Stimulated activated CD8-positive, alpha-beta memory T cell treated with anti-CD3 and anti-CD28 coated beads, Interleukin-4, amount 100 ng/mL, for 1 hour (primary cell): ENCODE results near the gene GCSH.

Experiments used
- DNase-seq, 2 donors: peaks; one replicate each; pipeline ENCODE4 v3.0.0-alpha.2; 2020; ENCODE audit warnings: low read depth in 2 of 2, low spot score in 1 of 2

Gene GCSH

DNA sequence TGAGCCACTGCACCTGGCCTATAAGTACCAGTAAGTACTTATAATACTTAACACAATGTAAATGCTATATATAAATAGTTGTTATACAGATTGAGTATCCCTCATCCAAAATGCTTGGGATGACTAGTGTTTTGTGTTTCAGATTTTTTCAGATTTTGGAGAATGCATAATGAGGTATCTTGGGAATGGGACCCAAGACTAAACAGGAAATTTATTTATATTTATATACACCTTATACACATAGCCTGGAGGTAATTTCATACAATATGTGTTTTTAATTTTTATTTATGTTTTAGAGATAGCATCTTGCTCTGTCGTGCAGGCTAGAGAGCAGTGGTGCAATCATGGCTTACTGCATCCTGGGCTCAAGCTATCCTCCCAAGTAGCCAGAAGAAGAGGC is 9.8 kb upstream of the GCSH start:
- no peak for DNase-seq

GRCh38 chr16:81101702-81102101 is 5.5 kb upstream of the GCSH start:
- DNase-seq, result no peak

- no peak for DNase-seq
These were observed 3.8 kb upstream of the GCSH start for GRCh38 chr16:81099958-81100357.

GRCh38 chr16:81097230-81097629 is 1.0 kb upstream of the GCSH start:
- no peak for DNase-seq

GRCh38 chr16:81096715-81097208 is 567 bp upstream of the GCSH start:
- no peak for DNase-seq

GRCh38 chr16:81095653-81095952 is 592 bp downstream of the GCSH start:
- no peak for DNase-seq

DNA sequence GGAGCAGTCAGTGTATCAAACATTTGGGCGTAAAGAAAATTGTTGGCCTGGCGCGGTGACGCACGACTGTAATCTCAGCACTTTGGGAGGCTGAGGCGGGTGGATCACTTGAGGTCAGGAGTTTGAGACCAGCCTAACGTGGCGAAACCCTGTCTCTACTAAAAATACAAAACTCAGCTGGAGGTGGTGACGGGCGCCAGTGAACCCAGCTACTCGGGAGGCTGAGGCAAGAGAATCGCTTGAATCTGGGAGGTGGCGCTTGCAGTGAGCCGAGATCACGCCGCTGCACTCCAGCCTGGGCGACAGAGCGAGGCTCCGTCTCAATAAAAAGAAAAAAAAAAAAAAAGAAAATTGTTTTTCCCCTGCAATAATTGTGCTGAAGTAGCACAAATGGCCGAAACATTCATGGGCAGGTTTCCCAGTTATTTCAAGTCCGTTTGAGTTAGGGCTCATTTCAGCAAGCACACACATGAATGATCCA is 1.4 kb downstream of the GCSH start:
- DNase-seq, result no peak

- no peak for DNase-seq
These were observed 7.4 kb downstream of the GCSH start for GRCh38 chr16:81088836-81089235.

GRCh38 chr16:81081014-81081413 is 15.2 kb downstream of the GCSH start:
- DNase-seq, result no peak

DNA sequence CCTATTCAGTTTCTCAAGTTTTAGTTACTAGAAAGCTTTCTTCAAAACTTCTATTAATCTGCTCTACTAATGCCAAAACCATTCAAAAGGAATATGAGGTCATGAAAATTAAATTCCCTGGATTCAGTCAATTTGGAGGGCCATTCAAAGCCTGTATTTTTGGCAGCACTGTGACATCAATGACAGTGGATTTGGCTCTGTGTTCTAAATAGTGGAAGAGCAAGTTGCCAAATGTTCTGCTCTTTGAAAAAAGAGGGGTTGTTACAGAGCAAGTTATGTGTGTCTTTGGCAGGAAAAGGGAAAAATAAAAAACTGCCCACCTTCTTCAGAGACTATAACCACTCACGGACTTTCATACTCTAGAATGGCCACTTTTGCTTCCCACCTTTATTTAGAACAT is 16.0 kb downstream of the GCSH start:
- DNase-seq, result no peak

GRCh38 chr16:81077076-81077940 is 18.9 kb downstream of the GCSH start, which contains the start of gene C16orf46:
Gene C16orf46 (minus strand): TSS chr16:81077238. CDS start chr16:81063955, 13,283 bp downstream.
- peak; percentile 93 to 96 for DNase-seq

GRCh38 chr16:81076566-81077075 is 19.6 kb downstream of the GCSH start:
- DNase-seq, result peak; percentile 86 to 93

DNA sequence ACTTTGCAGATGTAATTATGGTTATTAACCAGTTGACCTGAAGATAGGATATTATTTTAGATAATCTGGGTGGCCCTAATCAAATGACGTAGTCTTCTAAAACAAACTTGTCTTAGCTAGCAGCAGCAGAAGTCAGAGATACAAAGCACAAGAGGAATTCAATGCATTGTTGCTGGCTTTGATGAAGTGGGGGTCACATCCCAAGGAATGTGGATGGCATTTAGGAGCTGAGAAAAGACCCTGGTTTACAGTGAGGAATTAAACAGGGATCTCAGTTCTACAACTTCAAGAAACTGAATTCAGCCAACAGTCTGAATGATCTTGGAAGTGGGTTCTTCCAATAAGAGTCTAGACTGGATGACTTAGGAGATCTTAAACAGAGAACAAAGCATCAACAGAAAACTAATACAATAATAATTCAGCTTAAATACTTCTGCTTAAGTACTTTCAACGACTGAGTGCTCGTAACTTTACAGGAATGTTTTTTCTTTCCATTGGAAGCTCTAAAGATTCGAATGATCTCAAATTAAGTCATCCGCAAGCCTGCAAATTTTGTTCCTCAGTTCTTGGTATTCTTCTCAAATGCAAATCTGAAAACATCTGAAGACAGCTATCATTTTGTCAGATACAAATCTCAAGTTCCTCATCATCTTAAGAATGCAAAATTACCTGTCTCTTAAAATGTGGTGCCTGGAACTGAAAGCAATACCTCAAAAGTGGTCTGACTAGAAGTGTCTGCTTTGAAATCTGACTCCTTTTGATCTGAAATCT is 22.4 kb downstream of the GCSH start:
- DNase-seq, result no peak

DNA sequence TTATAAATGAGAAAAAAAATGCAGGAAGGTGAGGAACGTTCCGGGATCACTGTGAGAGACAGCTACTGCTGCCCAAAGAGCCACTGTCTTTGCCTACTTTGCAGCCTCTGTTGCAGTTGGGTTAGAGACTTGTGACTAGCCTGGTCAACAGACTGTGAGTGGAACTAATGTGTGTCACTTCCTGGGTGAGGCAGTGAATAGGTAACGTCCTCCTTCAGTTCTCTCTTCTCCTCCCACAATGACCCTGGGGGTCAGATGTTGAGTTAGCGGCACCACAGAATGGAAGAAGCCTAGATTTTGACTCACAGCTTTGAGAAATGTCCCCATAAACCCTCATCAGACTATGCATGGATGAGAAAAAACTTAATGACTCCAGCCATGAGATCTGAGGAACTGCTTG is 24.4 kb downstream of the GCSH start:
- no peak for DNase-seq

- DNase-seq, result no peak
These were observed 25.2 kb downstream of the GCSH start for GRCh38 chr16:81070979-81071378.

GRCh38 chr16:81069063-81069462 is 27.1 kb downstream of the GCSH start:
- no peak for DNase-seq

- DNase-seq, result no peak
These were observed 29.0 kb downstream of the GCSH start for GRCh38 chr16:81067166-81067565.

- no peak for DNase-seq
These were observed 29.5 kb downstream of the GCSH start for GRCh38 chr16:81066681-81067080.

DNA sequence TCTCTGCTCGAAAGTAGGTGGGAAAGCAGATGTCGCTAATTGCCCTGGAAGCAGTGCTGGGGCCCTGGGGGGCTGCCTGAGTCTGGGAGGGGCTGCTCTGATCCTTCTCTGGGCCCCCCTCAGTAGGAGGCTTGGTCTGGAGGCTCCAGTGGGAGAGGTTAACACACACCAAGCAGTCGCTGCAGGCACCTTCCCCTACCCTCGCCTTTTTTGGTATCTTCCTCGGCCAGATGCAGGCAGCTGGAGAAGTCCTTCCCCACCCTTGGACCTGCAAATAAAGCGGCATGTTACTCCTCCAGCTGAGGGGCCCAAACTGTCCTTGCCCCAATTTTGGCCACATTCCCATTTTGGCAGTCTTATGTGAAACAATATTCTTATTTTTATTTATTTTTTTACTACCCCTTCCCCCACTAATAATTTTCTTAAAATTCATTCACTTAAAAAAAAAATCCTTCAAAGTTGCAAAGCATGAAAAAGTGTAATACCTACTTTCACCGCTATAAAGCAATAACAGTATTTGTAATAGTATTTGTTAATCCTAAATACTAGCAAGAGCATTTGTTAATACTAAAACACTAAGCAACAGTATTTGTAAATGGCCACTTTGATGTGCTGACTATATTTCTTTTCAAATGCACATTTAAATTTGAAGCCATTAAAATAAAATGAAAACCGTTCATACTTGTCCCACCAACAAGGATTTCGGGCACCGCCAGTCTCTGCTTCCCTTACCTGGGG is 34.2 kb downstream of the GCSH start:
- no peak for DNase-seq

- no peak for DNase-seq
These were observed 34.9 kb downstream of the GCSH start for GRCh38 chr16:81061307-81061640.

- no peak for DNase-seq
These were observed 35.5 kb downstream of the GCSH start for GRCh38 chr16:81060576-81061306.
